ENCODE data around the gene SYNE4. TPM values are rescaled to one million over a fixed set of nuclear protein-coding genes. Genes with fewer than 3 reads are reported as not detected.

Gene SYNE4
- polyA plus RNA-seq, 1 donor from 2014 or later: 0.19 TPM

DNA sequence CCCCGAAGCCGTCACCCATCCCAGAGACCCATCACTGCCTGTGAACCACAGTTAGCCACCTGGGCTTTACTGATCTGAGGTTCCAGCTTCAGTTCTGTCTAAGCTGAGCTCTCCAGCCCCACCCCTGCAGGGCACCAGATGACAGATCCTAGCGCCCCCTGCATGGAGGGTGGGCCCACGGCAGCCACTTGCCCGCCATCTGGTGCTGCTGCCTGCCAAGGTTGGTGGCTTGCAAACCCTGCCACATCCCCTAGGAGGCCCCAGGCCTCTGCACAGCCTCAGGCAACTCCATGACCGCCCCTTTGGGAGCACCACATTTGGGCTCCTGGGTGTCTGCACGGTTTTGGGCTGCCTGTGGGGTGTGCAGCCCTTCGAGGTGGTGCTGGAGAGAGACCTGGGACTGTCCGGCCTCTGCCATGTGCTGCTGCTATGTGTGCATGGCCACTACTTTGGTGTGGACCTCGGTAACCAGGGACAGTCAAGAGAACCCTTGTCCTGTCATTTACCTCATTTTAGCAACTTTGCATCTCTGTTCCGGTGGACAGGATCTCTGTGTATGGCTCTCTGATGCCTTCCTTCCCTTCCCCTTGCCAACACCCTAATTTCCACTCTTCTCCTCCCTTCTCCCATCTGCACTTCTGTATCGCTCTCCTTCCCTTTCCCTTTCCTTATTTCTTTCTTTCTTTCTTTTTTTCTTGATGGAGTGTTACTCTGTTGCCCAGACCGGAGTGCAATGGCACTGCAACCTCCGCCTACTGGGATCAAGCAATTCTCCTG, 31.0 kb downstream of the SYNE4 start:
- Histone ChIP-seq H2AFZ (ENCODE audit: low read depth, low read length) (no peak overlapping the region), H3K27me3 (ENCODE audit: insufficient read depth, low read depth, low read length) (no peaks in the 10 kb centered on the region), H3K27ac (ENCODE audit: low read length) (no peak overlapping the region), H3K79me2 (replicated peaks; ENCODE audit: insufficient read depth, low read length) (no peaks in the 10 kb centered on the region), H4K20me1 (ENCODE audit: insufficient read depth) (no peaks in the 10 kb centered on the region), H3K9me3 (ENCODE audit: low read length) (no peaks in the 10 kb centered on the region), H3K9me2 (ENCODE audit: insufficient read depth, low read length) (no peaks in the 10 kb centered on the region), H3K4me3 (ENCODE audit: low read length) (no peak overlapping the region), H3F3A (ENCODE audit: insufficient read depth, low read length, poor library complexity, severe bottlenecking) (no peaks in the 10 kb centered on the region), H3K4me2 (ENCODE audit: low read length) (no peak overlapping the region), H3K9ac (ENCODE audit: low read length) (no peak overlapping the region), H3K36me3 (ENCODE audit: insufficient read depth, low read length) (no peaks in the 10 kb centered on the region)
- TF ChIP-seq EP300 (conservative IDR thresholded peaks at IDR 0.05; ENCODE audit: poor library complexity, severe bottlenecking) (no peak), REST (IDR thresholded peaks at IDR 0.05; ENCODE audit: borderline replicate concordance) (no peak), POLR2AphosphoS5 (IDR thresholded peaks at IDR 0.05) (no peak), SMC3 (conservative IDR thresholded peaks at IDR 0.05; ENCODE audit: poor library complexity) (no peak), MXI1 (conservative IDR thresholded peaks at IDR 0.05; ENCODE audit: poor library complexity, severe bottlenecking) (no peak), EZH2 (IDR thresholded peaks at IDR 0.05; ENCODE audit: borderline replicate concordance, insufficient read depth, low read length, poor library complexity, severe bottlenecking) (no peak), TAF1 (IDR thresholded peaks at IDR 0.05; ENCODE audit: low read depth) (no peak), RAD21 (conservative IDR thresholded peaks at IDR 0.05) (no peak)
- TF ChIP-seq, protein P1, sequence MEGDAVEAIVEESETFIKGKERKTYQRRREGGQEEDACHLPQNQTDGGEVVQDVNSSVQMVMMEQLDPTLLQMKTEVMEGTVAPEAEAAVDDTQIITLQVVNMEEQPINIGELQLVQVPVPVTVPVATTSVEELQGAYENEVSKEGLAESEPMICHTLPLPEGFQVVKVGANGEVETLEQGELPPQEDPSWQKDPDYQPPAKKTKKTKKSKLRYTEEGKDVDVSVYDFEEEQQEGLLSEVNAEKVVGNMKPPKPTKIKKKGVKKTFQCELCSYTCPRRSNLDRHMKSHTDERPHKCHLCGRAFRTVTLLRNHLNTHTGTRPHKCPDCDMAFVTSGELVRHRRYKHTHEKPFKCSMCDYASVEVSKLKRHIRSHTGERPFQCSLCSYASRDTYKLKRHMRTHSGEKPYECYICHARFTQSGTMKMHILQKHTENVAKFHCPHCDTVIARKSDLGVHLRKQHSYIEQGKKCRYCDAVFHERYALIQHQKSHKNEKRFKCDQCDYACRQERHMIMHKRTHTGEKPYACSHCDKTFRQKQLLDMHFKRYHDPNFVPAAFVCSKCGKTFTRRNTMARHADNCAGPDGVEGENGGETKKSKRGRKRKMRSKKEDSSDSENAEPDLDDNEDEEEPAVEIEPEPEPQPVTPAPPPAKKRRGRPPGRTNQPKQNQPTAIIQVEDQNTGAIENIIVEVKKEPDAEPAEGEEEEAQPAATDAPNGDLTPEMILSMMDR (IDR thresholded peaks at IDR 0.05; ENCODE audit: poor library complexity, severe bottlenecking): no peak

GRCh38 chr19:35975608-35976214, 32.9 kb downstream of the SYNE4 start:
- Histone ChIP-seq H2AFZ (ENCODE audit: low read depth, low read length) (no peak overlapping the region), H3K9ac (ENCODE audit: low read length) (no peak overlapping the region), H3K27me3 (ENCODE audit: insufficient read depth, low read depth, low read length) (no peaks in the 10 kb centered on the region), H4K20me1 (ENCODE audit: insufficient read depth) (no peaks in the 10 kb centered on the region), H3K9me3 (ENCODE audit: low read length) (no peaks in the 10 kb centered on the region), H3K4me3 (ENCODE audit: low read length) (no peak overlapping the region), H3K9me2 (ENCODE audit: insufficient read depth, low read length) (no peaks in the 10 kb centered on the region), H3K79me2 (replicated peaks; ENCODE audit: insufficient read depth, low read length) (no peaks in the 10 kb centered on the region), H3K4me2 (ENCODE audit: low read length) (no peak overlapping the region), H3K36me3 (ENCODE audit: insufficient read depth, low read length) (no peaks in the 10 kb centered on the region), H3F3A (ENCODE audit: insufficient read depth, low read length, poor library complexity, severe bottlenecking) (no peaks in the 10 kb centered on the region), H3K27ac (ENCODE audit: low read length) (no peak overlapping the region)
- TF ChIP-seq EP300 (conservative IDR thresholded peaks at IDR 0.05; ENCODE audit: poor library complexity, severe bottlenecking) (no peak), REST (IDR thresholded peaks at IDR 0.05; ENCODE audit: borderline replicate concordance) (no peak), TAF1 (IDR thresholded peaks at IDR 0.05; ENCODE audit: low read depth) (no peak), MXI1 (conservative IDR thresholded peaks at IDR 0.05; ENCODE audit: poor library complexity, severe bottlenecking) (no peak), POLR2AphosphoS5 (IDR thresholded peaks at IDR 0.05) (no peak), SMC3 (conservative IDR thresholded peaks at IDR 0.05; ENCODE audit: poor library complexity) (no peak), EZH2 (IDR thresholded peaks at IDR 0.05; ENCODE audit: borderline replicate concordance, insufficient read depth, low read length, poor library complexity, severe bottlenecking) (no peak), RAD21 (conservative IDR thresholded peaks at IDR 0.05) (no peak)
- TF ChIP-seq, protein P1 (IDR thresholded peaks at IDR 0.05; ENCODE audit: poor library complexity, severe bottlenecking): no peak

All from neural cell (in vitro differentiated cells).